B cell (primary cell): ENCODE results near the gene CEP112.

Experiments used
- CTCF ChIP-seq: fragments of 200-600 bp; IDR thresholded peaks from one replicate; pipeline ENCODE4 v1.8.0; 2022; ENCODE audit warnings: antibody characterized with exemption, mild to moderate bottlenecking
- EZH2 ChIP-seq: IDR thresholded peaks from 2 replicates; pipeline ENCODE4 v1.6.1; 2012; ENCODE audit warnings: borderline replicate concordance, low read depth, mild to moderate bottlenecking, moderate library complexity, low read length; ENCODE audit not compliant: insufficient read depth, poor library complexity, severe bottlenecking

- TF ChIP-seq CTCF, result no peak
- no peak for TF ChIP-seq EZH2
Measured at GRCh38 chr17:65916425-65916824, 275.5 kb downstream of the CEP112 start.
